Measurements from ENCODE around the gene EVA1C. TPM values are rescaled to one million over a fixed set of nuclear protein-coding genes. Genes with fewer than 3 reads are reported as not detected.

EVA1C gene
- total and polyA plus RNA-seq, 9 of the 15 experiments (the other 6 are each of a cell fraction or from before 2014, with no cell fraction given) = 0.22 TPM; not detected in 8

- peak; percentile 99 to 100 for TF ChIP-seq SIN3A (IDR thresholded peaks at IDR 0.05; ENCODE audit: borderline replicate concordance in 2 of 2, control insufficient read depth in 1 of 2, low read depth in 2 of 2, low read length in 2 of 2)
- no peak for TF ChIP-seq XRCC4 (IDR thresholded peaks at IDR 0.05; ENCODE audit: extremely low read depth, insufficient read depth, insufficient read length)
- TF ChIP-seq BRD4 (IDR thresholded peaks at IDR 0.05) = peak; percentile 71; the same call in 1 of the 2 replicates
- TF ChIP-seq ATF2 (CRISPR knock-in tag; IDR thresholded peaks at IDR 0.05) = 0 out of 2 replicates have a peak, but pooled peaks have one; percentile 36
- no peak; the same call in 1 of the 2 replicates for TF ChIP-seq NCOA1 (IDR thresholded peaks at IDR 0.05; ENCODE audit: low read depth)
- TF ChIP-seq CHD1 (IDR thresholded peaks at IDR 0.05; ENCODE audit: low read length) = no peak
- TF ChIP-seq KDM1A (IDR thresholded peaks at IDR 0.05) = no peak
- peak; percentile 11; the same call in 1 of the 2 replicates for TF ChIP-seq DEAF1 (CRISPR knock-in tag; IDR thresholded peaks at IDR 0.05)
- no peak; the same call in 1 of the 2 replicates for TF ChIP-seq TCF15 (CRISPR knock-in tag; IDR thresholded peaks at IDR 0.05)
- TF ChIP-seq POLR2G (IDR thresholded peaks at IDR 0.05; ENCODE audit: low read depth, low read length) = peak; percentile 96
- 0 out of 2 replicates have a peak, but pooled peaks have one; percentile 14 for TF ChIP-seq THRB (CRISPR knock-in tag; conservative IDR thresholded peaks at IDR 0.05)
- TF ChIP-seq EHMT2 (IDR thresholded peaks at IDR 0.05) = peak; percentile 65; the same call in 1 of the 2 replicates
- TF ChIP-seq ARNT (IDR thresholded peaks at IDR 0.05) = 0 out of 4 replicates have a peak, but pooled peaks of 1 of the 2 experiments have one; percentile 5
- TF ChIP-seq USF2 (CRISPR knock-in tag; IDR thresholded peaks at IDR 0.05) = no peak; the same call in 1 of the 2 replicates
These were observed 19.4 kb upstream of the EVA1C start, which contains the start of gene URB1 (continued) for GRCh38 chr21:32392880-32393676.
